ENCODE results near the gene CAMK2B.

Gene CAMK2B

DNA sequence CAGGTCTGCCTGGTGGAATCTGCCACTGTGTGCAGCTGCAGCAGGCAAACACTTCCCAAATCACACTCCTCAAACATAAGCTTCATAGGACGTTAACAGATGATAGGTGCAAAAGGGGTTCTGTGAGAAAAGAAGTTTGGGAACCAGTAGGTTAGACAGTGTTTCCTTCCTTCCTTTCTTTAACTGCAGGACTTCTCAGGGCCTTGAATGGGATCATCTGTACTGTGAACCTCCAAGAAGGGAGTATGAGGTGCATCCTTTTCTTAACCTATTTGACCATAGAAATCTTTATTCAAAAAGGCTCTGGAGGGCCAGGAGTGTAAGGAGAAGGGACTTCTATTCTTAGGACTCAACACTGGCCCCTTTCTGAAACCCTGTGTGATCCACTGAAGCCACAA is 33.0 kb downstream of the CAMK2B start:
- H3K9me3 ChIP-seq (ENCODE audit: insufficient read depth, low read depth, low read length), result no peaks in the 10 kb centered on the region
- peaks cover 15% of the 10 kb centered on the region for H3K27me3 ChIP-seq (ENCODE audit: insufficient read depth, low read length, poor library complexity, severe bottlenecking)
- no peak overlapping the region for H3K9ac ChIP-seq (ENCODE audit: low read depth, low read length, poor library complexity, severe bottlenecking)

GRCh38 chr7:44291733-44292419 is 33.5 kb downstream of the CAMK2B start:
- H2AFZ ChIP-seq (ENCODE audit: low read length), result no peak overlapping the region
- no peaks in the 10 kb centered on the region for H4K20me1 ChIP-seq (ENCODE audit: insufficient read depth, low read length, poor library complexity, severe bottlenecking)

More for the DNA sequence above, 33.0 kb downstream of the CAMK2B start:
- Histone ChIP-seq H3K36me3 (ENCODE audit: insufficient read depth, low read length) (no peaks in the 10 kb centered on the region), H3K9me2 (replicated peaks; ENCODE audit: low read depth, low read length) (no peaks in the 10 kb centered on the region), H3F3A (ENCODE audit: low read depth) (no peaks in the 10 kb centered on the region), H3K79me2 (ENCODE audit: insufficient read depth, low read length) (no peaks in the 10 kb centered on the region), H3K4me2 (ENCODE audit: low read depth, low read length, poor library complexity, severe bottlenecking) (no peak overlapping the region), H2AFZ (ENCODE audit: low read length) (no peak overlapping the region), H3K4me1 (ENCODE audit: insufficient read depth, low read length, poor library complexity, severe bottlenecking) (no peaks in the 10 kb centered on the region), H3K4me3 (ENCODE audit: low read length, poor library complexity, severe bottlenecking) (no peak overlapping the region), H4K20me1 (ENCODE audit: insufficient read depth, low read length, poor library complexity, severe bottlenecking) (no peaks in the 10 kb centered on the region)
- TF ChIP-seq CTCF (conservative IDR thresholded peaks at IDR 0.05; ENCODE audit: low read length) (no peak), EZH2phosphoT487 (IDR thresholded peaks at IDR 0.05; ENCODE audit: borderline replicate concordance) (no peak)

GRCh38 chr7:44291066-44291732 is 34.2 kb downstream of the CAMK2B start:
- Histone ChIP-seq H3K79me2 (ENCODE audit: insufficient read depth, low read length) (no peaks in the 10 kb centered on the region), H3K4me3 (ENCODE audit: low read length, poor library complexity, severe bottlenecking) (no peak overlapping the region), H3K36me3 (ENCODE audit: insufficient read depth, low read length) (no peaks in the 10 kb centered on the region), H4K20me1 (ENCODE audit: insufficient read depth, low read length, poor library complexity, severe bottlenecking) (no peaks in the 10 kb centered on the region), H3K4me1 (ENCODE audit: insufficient read depth, low read length, poor library complexity, severe bottlenecking) (no peaks in the 10 kb centered on the region), H3K27me3 (ENCODE audit: insufficient read depth, low read length, poor library complexity, severe bottlenecking) (peaks cover 3% of the 10 kb centered on the region), H2AFZ (ENCODE audit: low read length) (no peak overlapping the region), H3F3A (ENCODE audit: low read depth) (no peaks in the 10 kb centered on the region), H3K4me2 (ENCODE audit: low read depth, low read length, poor library complexity, severe bottlenecking) (no peak overlapping the region), H3K9me2 (replicated peaks; ENCODE audit: low read depth, low read length) (no peaks in the 10 kb centered on the region), H3K9me3 (ENCODE audit: insufficient read depth, low read depth, low read length) (no peaks in the 10 kb centered on the region), H3K9ac (ENCODE audit: low read depth, low read length, poor library complexity, severe bottlenecking) (no peak overlapping the region)
- TF ChIP-seq EZH2phosphoT487 (IDR thresholded peaks at IDR 0.05; ENCODE audit: borderline replicate concordance) (no peak), CTCF (conservative IDR thresholded peaks at IDR 0.05; ENCODE audit: low read length) (no peak)

More at GRCh38 chr7:44291733-44292419, 33.5 kb downstream of the CAMK2B start:
- Histone ChIP-seq H3K9me2 (replicated peaks; ENCODE audit: low read depth, low read length) (no peaks in the 10 kb centered on the region), H3K9ac (ENCODE audit: low read depth, low read length, poor library complexity, severe bottlenecking) (no peak overlapping the region), H3K4me3 (ENCODE audit: low read length, poor library complexity, severe bottlenecking) (no peak overlapping the region), H3K27me3 (ENCODE audit: insufficient read depth, low read length, poor library complexity, severe bottlenecking) (peaks cover 10% of the 10 kb centered on the region), H3K4me1 (ENCODE audit: insufficient read depth, low read length, poor library complexity, severe bottlenecking) (no peaks in the 10 kb centered on the region), H3F3A (ENCODE audit: low read depth) (no peaks in the 10 kb centered on the region), H3K79me2 (ENCODE audit: insufficient read depth, low read length) (no peaks in the 10 kb centered on the region), H3K9me3 (ENCODE audit: insufficient read depth, low read depth, low read length) (no peaks in the 10 kb centered on the region), H3K4me2 (ENCODE audit: low read depth, low read length, poor library complexity, severe bottlenecking) (no peak overlapping the region), H3K36me3 (ENCODE audit: insufficient read depth, low read length) (no peaks in the 10 kb centered on the region)
- TF ChIP-seq EZH2phosphoT487 (IDR thresholded peaks at IDR 0.05; ENCODE audit: borderline replicate concordance) (no peak), CTCF (conservative IDR thresholded peaks at IDR 0.05; ENCODE audit: low read length) (no peak)

Measured in Loucy (cell line).